Fibroblast of lung (primary cell): ENCODE data around the gene CACNG3. TPM values are rescaled to one million over a fixed set of nuclear protein-coding genes. Genes with fewer than 3 reads are reported as not detected.

ENCODE experiments used
- DNase-seq, 2 donors: peaks; one replicate each; pipeline versions ENCODE4 v3.0.0 to v3.0.0-alpha.2; 2010; ENCODE audit warnings: low read depth in 2 of 2
- H2AFZ ChIP-seq: 2 replicates; pipeline ENCODE4 v1.5.1; 2012; ENCODE audit warnings: low read length, control low read depth, inconsistent platforms
- H3K27ac ChIP-seq: 2 replicates; pipeline ENCODE4 v1.5.1; 2011; ENCODE audit warnings: low read length, control low read depth; ENCODE audit not compliant: insufficient read depth
- H3K27me3 ChIP-seq: 2 replicates; pipeline ENCODE4 v1.5.1; 2011; ENCODE audit warnings: mild to moderate bottlenecking, low read length; ENCODE audit not compliant: control insufficient read depth, insufficient read depth
- H3K36me3 ChIP-seq: 2 replicates; pipeline ENCODE4 v1.5.1; 2011; ENCODE audit warnings: low read length; ENCODE audit not compliant: control insufficient read depth, insufficient read depth
- H3K4me1 ChIP-seq: 2 replicates; pipeline ENCODE4 v1.5.1; 2011; ENCODE audit warnings: low read length; ENCODE audit not compliant: control insufficient read depth, insufficient read depth; ENCODE audit errors: extremely low read depth
- H3K4me2 ChIP-seq: 2 replicates; pipeline ENCODE4 v1.5.1; 2011; ENCODE audit warnings: low read length, control low read depth; ENCODE audit not compliant: insufficient read depth; ENCODE audit errors: extremely low read depth
- H3K4me3 ChIP-seq, 4 experiments: fragments of 200-600 bp in 1 of 4; sonication (generic) in 1 of 4; replicated peaks in 1 of 4; 2 replicates each; pipeline ENCODE4 v1.5.1; 2011 to 2016; ENCODE audit warnings: low read length in 4 of 4, low read depth in 3 of 4, mild to moderate bottlenecking in 3 of 4, control low read depth in 2 of 4, inconsistent platforms in 1 of 4, mixed read lengths in 1 of 4; ENCODE audit not compliant: insufficient read depth in 1 of 4; ENCODE audit errors: control extremely low read depth in 1 of 4
- H3K79me2 ChIP-seq: 2 replicates; pipeline ENCODE4 v1.5.1; 2012; ENCODE audit warnings: mild to moderate bottlenecking, low read length, inconsistent platforms; ENCODE audit not compliant: control insufficient read depth, insufficient read depth
- H3K9ac ChIP-seq: 2 replicates; pipeline ENCODE4 v1.5.1; 2011; ENCODE audit warnings: mild to moderate bottlenecking, low read length, control low read depth; ENCODE audit not compliant: insufficient read depth
- H3K9me3 ChIP-seq: 2 replicates; pipeline ENCODE4 v1.5.1; 2012; ENCODE audit warnings: low read depth, low read length; ENCODE audit not compliant: control insufficient read depth, insufficient read depth
- H4K20me1 ChIP-seq: 2 replicates; pipeline ENCODE4 v1.5.1; 2011; ENCODE audit warnings: low read length; ENCODE audit not compliant: control insufficient read depth, insufficient read depth; ENCODE audit errors: extremely low read depth
- CTCF ChIP-seq, 2 donors: IDR thresholded peaks in 1 of 2; conservative IDR thresholded peaks in 1 of 2; 1 replicate in 1 of 2; 2 replicates in 1 of 2; pipeline ENCODE4 v1.5.1; 2011 to 2012; ENCODE audit warnings: low read length in 2 of 2, control low read depth in 1 of 2, inconsistent platforms in 1 of 2, low read depth in 1 of 2, mild to moderate bottlenecking in 1 of 2
- EZH2 ChIP-seq: IDR thresholded peaks from 2 replicates; pipeline ENCODE4 v1.5.1; 2012; ENCODE audit warnings: low read length, control low read depth, mild to moderate bottlenecking; ENCODE audit errors: missing control alignments
- polyA plus RNA-seq, 2 donors: library from polyadenylated mRNA; depleted of rRNA in 1 of 2; stranded (reverse) in 1 of 2; unstranded in 1 of 2; fragments of >200 nt; gene quantifications; 2 replicates each; pipeline ENCODE4 v1.2.1, GENCODE V29; 2011 to 2012; ENCODE audit warnings: missing spikeins in 1 of 2
- total RNA-seq: library from RNA; depleted of rRNA; stranded (reverse); fragments of >200 nt; gene quantifications from 2 replicates; pipeline ENCODE4 v1.2.1, GENCODE V29; 2014

CACNG3 gene
- total and polyA plus RNA-seq, 2 donors (not counting 1 experiment from before 2014, with no cell fraction given), result not detected

- Histone ChIP-seq H2AFZ (no peak overlapping the region), H3K27ac (no peak overlapping the region)
- no peak for DNase-seq
Observed at GRCh38 chr16:24246911-24247607, 9.1 kb upstream of the CACNG3 start.

GRCh38 chr16:24253192-24253591 lies 2.9 kb upstream of the CACNG3 start:
- H3K4me3 ChIP-seq, result no peak overlapping the region
- H3K27ac ChIP-seq, result no peak overlapping the region
- no peaks in the 10 kb centered on the region for H3K79me2 ChIP-seq
- peak; percentile 39 to 71 for TF ChIP-seq CTCF (conservative IDR thresholded peaks at IDR 0.05 in 1 of 2, IDR thresholded peaks at IDR 0.05 in 1 of 2; ENCODE audit: low read depth in 1 of 2, low read length in 2 of 2)
- TF ChIP-seq EZH2, result no peak
- H2AFZ ChIP-seq, result no peak overlapping the region
- no peak overlapping the region for H3K9ac ChIP-seq
- peak; percentile 23 to 40 for DNase-seq
- H3K27me3 ChIP-seq, result no peaks in the 10 kb centered on the region
- no peaks in the 10 kb centered on the region for H4K20me1 ChIP-seq
- H3K4me1 ChIP-seq, result no peaks in the 10 kb centered on the region
- H3K4me2 ChIP-seq, result no peak overlapping the region
- no peaks in the 10 kb centered on the region for H3K36me3 ChIP-seq
- no peaks in the 10 kb centered on the region for H3K9me3 ChIP-seq

More at GRCh38 chr16:24246911-24247607, 9.1 kb upstream of the CACNG3 start:
- Histone ChIP-seq H3K4me1 (no peaks in the 10 kb centered on the region), H3K36me3 (no peaks in the 10 kb centered on the region), H3K27me3 (no peaks in the 10 kb centered on the region), H3K4me2 (no peak overlapping the region), H3K9ac (no peak overlapping the region), H4K20me1 (no peaks in the 10 kb centered on the region), H3K4me3 (no peak overlapping the region), H3K9me3 (no peaks in the 10 kb centered on the region), H3K79me2 (no peaks in the 10 kb centered on the region)
- TF ChIP-seq EZH2 (no peak), CTCF (conservative IDR thresholded peaks at IDR 0.05 in 1 of 2, IDR thresholded peaks at IDR 0.05 in 1 of 2; ENCODE audit: low read depth in 1 of 2, low read length in 2 of 2) (no peak)

GRCh38 chr16:24257958-24258357 lies 1.8 kb downstream of the CACNG3 start:
- Histone ChIP-seq H3K4me3 (no peak overlapping the region), H3K27me3 (no peaks in the 10 kb centered on the region), H3K79me2 (no peaks in the 10 kb centered on the region), H3K9me3 (no peaks in the 10 kb centered on the region), H3K4me1 (no peaks in the 10 kb centered on the region), H3K4me2 (no peak overlapping the region), H4K20me1 (no peaks in the 10 kb centered on the region), H2AFZ (no peak overlapping the region), H3K27ac (no peak overlapping the region), H3K9ac (no peak overlapping the region), H3K36me3 (no peaks in the 10 kb centered on the region)
- no peak for TF ChIP-seq CTCF (conservative IDR thresholded peaks at IDR 0.05 in 1 of 2, IDR thresholded peaks at IDR 0.05 in 1 of 2; ENCODE audit: low read depth in 1 of 2, low read length in 2 of 2)
- no peak for TF ChIP-seq EZH2
- peak in 1 of 2 donors; percentile 10 for DNase-seq
